Neuron (in vitro differentiated cells): ENCODE measurements around the gene SOD3.

Source experiments
- H2AFZ ChIP-seq: one replicate; pipeline ENCODE4 v1.6.1; 2013; ENCODE audit warnings: low read depth, mild to moderate bottlenecking, inconsistent platforms, low read length, moderate library complexity
- H3K27me3 ChIP-seq: one replicate; pipeline ENCODE4 v1.6.1; 2013; ENCODE audit warnings: low read length; ENCODE audit not compliant: insufficient read depth
- H3K36me3 ChIP-seq: one replicate; pipeline ENCODE4 v1.6.1; 2013; ENCODE audit warnings: low read length; ENCODE audit not compliant: insufficient read depth
- H3K4me1 ChIP-seq: one replicate; pipeline ENCODE4 v1.6.1; 2013; ENCODE audit warnings: low read length; ENCODE audit not compliant: insufficient read depth
- H3K4me3 ChIP-seq: 2 replicates; pipeline ENCODE4 v1.5.1; 2013; ENCODE audit warnings: mild to moderate bottlenecking, low read length, moderate library complexity
- H3K9me3 ChIP-seq: one replicate; pipeline ENCODE4 v1.6.1; 2013; ENCODE audit warnings: low read length

SOD3 gene

DNA sequence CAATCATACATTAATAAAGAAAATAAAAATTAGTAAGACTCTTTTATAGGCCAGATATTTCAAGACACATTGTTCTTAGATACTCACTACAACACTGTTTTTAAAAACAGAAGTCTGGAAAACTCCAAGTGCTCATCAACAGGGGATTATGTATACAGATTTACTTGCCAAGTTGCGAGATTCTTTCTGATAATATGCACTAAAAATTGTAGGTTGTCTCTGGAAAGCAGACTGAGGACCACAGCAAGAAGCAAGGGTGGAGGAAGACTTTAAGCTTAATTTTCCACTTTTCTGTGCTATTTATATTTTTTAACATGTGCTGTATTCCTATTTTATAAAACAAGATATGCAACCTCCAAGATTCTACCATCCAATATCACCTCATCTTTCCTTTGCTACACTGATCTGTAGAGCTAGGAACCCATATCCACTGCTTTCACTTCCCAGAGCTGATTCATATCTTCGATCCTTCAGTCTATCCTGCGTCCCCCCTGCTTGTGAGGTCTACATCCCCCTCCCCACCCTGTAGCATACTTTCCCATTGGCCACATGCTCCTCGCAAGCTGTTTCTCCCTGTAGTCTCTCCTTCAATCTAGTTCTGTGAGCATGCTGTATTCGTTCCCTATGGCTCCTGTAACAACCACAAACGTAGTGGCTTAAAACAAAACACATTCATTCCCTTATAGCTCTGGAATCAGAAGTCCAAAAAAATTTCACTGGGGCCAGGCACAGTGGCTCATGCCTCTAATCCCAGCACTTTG is 15.7 kb downstream of the SOD3 start:
- H3K4me3 ChIP-seq, result no peak overlapping the region

DNA sequence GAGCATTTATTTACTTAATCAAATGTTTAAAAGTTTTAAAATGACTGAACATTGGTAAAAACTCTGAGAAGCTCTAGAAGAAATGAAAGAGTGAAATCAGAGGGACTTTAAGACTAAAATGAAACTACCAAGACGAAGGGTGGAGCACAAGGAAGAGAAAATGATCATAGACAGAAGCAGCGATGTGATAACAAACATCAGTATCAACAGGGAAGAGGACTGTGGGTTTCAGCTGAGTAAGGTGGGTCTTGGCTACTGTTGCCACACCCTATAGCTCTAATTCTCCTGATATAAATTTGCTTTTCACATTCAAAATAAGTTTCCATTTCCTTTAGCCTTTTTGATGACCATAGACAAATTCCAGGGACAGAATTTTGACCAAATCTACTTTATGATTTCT is 18.4 kb downstream of the SOD3 start:
- Histone ChIP-seq H3K9me3 (peaks cover 2% of the 10 kb centered on the region), H2AFZ (no peak overlapping the region), H3K36me3 (no peaks in the 10 kb centered on the region), H3K4me3 (no peak overlapping the region), H3K4me1 (no peaks in the 10 kb centered on the region), H3K27me3 (no peaks in the 10 kb centered on the region)

More for the DNA sequence above, 15.7 kb downstream of the SOD3 start:
- peaks cover 2% of the 10 kb centered on the region for H3K9me3 ChIP-seq
- H3K27me3 ChIP-seq, result no peaks in the 10 kb centered on the region
- no peaks in the 10 kb centered on the region for H3K36me3 ChIP-seq
- H3K4me1 ChIP-seq, result no peaks in the 10 kb centered on the region
- H2AFZ ChIP-seq, result no peak overlapping the region

DNA sequence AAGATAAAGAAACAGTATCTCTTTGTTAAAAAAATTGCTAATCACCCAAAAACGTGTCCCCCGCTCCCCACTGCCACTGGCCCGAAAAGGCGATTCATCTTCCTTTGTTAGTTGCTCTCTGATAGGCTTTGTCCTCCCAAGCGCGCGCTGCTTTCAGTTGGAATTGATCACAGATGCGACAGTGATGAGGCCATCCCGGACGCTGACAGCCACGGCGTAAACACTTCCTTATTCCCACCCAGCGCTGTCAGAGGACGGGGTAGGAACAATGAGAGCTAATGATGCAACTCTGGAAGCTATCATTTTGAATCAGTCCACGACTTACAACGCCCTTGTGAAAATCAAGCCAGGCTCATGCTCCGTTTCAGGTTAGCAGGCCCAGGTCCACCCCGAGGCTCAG is 21.4 kb downstream of the SOD3 start:
- H2AFZ ChIP-seq, result no peak overlapping the region
- H3K4me1 ChIP-seq, result no peaks in the 10 kb centered on the region
- no peaks in the 10 kb centered on the region for H3K27me3 ChIP-seq
- H3K4me3 ChIP-seq, result no peak overlapping the region
- peaks cover 1% of the 10 kb centered on the region for H3K9me3 ChIP-seq
- H3K36me3 ChIP-seq, result no peaks in the 10 kb centered on the region

DNA sequence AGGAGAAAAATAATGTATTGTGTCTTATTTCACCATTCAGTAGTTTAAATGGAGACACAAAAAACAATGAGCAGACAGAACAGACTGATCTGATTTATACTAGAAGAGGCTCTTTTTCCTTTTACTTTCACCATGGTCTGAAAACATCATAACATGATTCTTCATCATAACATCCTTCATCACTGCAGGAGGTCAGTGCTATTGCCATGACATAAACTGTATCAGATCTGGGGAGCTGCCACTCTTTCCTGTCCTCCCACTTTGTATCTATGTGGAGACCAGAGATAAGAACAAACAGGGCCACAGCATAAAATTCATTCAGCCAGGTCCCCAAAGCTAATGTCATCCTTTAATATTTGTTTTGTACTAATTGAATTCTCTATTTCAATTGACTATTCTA is 25.2 kb downstream of the SOD3 start:
- H3K36me3 ChIP-seq, result no peaks in the 10 kb centered on the region
- H3K4me3 ChIP-seq, result no peak overlapping the region
- H3K27me3 ChIP-seq, result no peaks in the 10 kb centered on the region
- no peaks in the 10 kb centered on the region for H3K4me1 ChIP-seq
- no peaks in the 10 kb centered on the region for H3K9me3 ChIP-seq
- H2AFZ ChIP-seq, result no peak overlapping the region

DNA sequence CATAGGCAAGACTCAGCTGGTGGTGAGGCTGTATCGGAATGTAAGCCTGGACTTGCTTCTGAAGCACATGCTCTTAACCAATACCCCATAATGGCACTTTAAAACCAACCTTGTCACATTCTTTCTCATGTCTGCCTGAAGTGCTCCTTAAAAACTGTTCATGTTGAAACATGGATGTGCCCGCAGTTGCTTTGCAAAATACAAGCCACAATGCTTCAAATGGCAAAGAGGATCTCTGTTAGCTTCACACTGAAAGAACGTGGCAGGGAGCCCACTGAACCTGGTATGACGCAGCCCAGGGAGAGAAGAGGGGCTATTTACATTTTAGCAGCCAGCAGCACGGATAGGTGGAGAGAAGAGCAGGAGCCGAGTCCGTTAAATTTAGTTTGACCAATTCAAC is 29.3 kb downstream of the SOD3 start:
- Histone ChIP-seq H3K9me3 (no peaks in the 10 kb centered on the region), H3K4me3 (no peak overlapping the region), H3K27me3 (no peaks in the 10 kb centered on the region), H2AFZ (no peak overlapping the region), H3K4me1 (no peaks in the 10 kb centered on the region), H3K36me3 (no peaks in the 10 kb centered on the region)

DNA sequence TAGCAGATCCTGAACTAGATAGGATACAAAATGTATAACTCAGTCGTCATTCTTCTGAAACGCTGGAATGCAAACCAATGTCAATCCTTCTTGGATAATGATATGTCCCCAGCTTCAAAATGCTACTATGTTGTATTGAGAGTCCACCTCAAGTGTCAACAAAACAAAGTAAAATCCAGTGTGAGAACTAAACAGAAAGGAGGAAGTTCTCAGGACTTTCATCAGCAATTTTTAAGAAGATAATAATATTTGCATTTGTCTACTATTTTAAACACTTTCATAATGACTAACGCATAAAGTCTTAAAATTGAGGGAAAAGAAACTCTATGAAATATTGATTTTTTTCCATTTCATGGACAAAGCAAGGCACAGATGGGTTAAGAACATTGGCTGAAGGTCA is 36.3 kb downstream of the SOD3 start:
- Histone ChIP-seq H3K27me3 (no peaks in the 10 kb centered on the region), H3K4me3 (no peak overlapping the region), H2AFZ (no peak overlapping the region), H3K36me3 (peaks cover 4% of the 10 kb centered on the region), H3K4me1 (no peaks in the 10 kb centered on the region), H3K9me3 (no peaks in the 10 kb centered on the region)

DNA sequence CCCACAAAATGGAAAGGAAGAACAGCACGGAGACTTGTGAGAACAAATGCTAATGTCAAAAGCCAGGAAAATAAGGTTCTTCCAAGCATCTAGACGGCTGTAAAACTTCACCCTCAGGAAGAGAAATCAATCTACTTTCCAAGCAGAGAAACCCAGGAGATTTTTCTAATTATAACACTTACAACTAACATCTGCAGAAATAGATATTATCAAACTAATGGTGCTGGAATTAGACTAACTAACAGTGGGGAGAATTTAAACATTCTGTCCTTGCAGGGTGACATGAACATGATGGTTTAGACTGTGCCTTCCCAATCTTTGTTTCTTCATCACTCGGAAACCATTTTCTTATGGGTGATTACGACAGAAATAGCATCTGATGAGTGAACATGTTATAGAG is 40.3 kb downstream of the SOD3 start:
- Histone ChIP-seq H3K36me3 (peaks cover 4% of the 10 kb centered on the region), H3K4me3 (no peak overlapping the region), H3K9me3 (peaks cover 1% of the 10 kb centered on the region), H3K27me3 (no peaks in the 10 kb centered on the region), H2AFZ (no peak overlapping the region), H3K4me1 (no peaks in the 10 kb centered on the region)

DNA sequence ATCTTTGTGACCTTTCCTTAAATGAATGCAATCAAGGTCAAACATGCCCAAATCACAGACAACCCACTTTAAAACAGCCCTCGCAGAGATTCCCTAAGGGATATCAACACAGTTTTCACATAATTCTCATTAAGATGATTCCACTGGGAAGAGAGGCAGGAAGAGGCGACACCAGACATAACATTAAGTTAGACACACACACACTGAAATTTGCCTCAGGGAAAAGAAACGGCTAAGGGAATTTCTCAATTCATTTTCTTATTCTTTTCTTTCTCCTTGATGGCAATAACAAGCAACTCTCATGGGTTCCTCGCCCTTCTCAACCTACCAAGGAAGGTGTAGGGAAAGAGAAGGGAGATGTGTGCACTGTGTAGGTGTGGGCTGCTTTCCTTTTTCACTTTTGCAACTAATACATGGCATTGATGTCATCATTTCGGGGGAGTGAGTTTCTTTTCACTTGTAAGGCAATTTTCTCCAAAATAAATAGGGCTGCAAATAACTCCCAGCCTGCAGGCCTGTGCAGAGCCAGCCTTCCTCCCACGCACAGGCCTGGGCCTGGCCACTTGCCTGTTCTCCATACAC is 41.4 kb downstream of the SOD3 start:
- Histone ChIP-seq H3K4me3 (no peak overlapping the region), H3K36me3 (no peaks in the 10 kb centered on the region), H3K9me3 (peaks cover 1% of the 10 kb centered on the region), H2AFZ (no peak overlapping the region), H3K27me3 (no peaks in the 10 kb centered on the region), H3K4me1 (no peaks in the 10 kb centered on the region)

DNA sequence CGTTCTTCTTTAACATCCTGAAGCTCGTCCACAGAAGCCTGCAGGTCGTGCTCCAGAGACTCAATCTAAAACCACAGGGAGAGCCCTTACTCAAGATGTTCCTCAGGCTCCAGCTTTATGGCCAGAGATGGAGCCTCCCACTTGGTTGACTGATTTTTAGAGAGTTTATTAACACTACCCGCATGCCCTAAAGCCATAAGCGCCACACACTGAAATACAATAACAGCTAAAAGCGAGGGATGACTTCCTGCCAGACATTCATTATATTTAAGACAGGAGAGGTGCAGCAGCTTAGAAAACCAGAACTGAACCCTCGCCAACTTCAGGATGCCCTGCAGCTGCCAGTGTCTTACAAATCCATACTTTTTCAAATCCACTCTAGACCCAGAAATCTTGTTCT is 42.0 kb downstream of the SOD3 start:
- H2AFZ ChIP-seq, result no peak overlapping the region
- H3K36me3 ChIP-seq, result no peaks in the 10 kb centered on the region
- H3K27me3 ChIP-seq, result no peaks in the 10 kb centered on the region
- no peaks in the 10 kb centered on the region for H3K4me1 ChIP-seq
- H3K9me3 ChIP-seq, result peaks cover 1% of the 10 kb centered on the region
- H3K4me3 ChIP-seq, result no peak overlapping the region

DNA sequence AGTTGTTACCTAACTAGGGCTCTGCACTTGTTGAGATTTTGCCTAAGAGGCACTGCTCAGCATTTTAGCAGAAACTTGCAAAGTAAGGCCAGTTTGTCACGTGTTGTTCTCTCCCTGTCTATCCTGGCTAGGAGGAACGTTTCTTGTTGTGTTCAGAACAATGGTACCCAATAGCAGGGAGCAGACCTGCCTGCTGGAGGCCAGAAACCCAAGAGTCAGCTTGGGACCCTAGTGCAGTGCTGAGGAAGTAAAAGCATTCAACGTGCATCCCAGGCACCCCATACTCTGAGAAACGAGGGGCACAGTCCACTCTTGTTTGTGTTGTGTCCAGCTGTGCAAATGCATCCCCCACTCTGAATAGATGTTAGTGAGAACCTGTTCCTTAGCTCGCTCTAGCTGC is 42.4 kb downstream of the SOD3 start:
- no peaks in the 10 kb centered on the region for H3K36me3 ChIP-seq
- H3K4me1 ChIP-seq, result no peaks in the 10 kb centered on the region
- H3K4me3 ChIP-seq, result no peak overlapping the region
- H3K27me3 ChIP-seq, result no peaks in the 10 kb centered on the region
- no peak overlapping the region for H2AFZ ChIP-seq
- H3K9me3 ChIP-seq, result peaks cover 1% of the 10 kb centered on the region

DNA sequence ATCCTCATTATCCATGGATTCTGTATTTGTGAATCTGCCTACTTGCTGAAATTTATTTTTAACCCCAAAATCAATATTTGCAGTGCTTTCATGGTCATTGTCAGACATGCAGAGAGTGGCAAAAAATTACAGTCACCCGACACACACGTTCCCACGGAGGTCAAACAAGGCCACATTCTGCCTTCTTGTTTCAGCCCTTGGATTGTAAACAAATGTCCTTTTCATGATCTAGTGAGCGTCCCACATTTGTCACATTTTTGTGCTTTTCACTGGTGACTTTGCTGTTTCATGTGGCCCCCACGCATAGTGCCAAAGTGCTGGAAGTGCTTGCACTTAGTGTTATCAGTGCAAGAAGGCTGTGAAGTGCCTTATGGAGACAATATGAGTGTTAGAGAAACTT is 45.0 kb downstream of the SOD3 start:
- Histone ChIP-seq H3K27me3 (no peaks in the 10 kb centered on the region), H3K4me3 (no peak overlapping the region), H3K9me3 (peaks cover 1% of the 10 kb centered on the region)

DNA sequence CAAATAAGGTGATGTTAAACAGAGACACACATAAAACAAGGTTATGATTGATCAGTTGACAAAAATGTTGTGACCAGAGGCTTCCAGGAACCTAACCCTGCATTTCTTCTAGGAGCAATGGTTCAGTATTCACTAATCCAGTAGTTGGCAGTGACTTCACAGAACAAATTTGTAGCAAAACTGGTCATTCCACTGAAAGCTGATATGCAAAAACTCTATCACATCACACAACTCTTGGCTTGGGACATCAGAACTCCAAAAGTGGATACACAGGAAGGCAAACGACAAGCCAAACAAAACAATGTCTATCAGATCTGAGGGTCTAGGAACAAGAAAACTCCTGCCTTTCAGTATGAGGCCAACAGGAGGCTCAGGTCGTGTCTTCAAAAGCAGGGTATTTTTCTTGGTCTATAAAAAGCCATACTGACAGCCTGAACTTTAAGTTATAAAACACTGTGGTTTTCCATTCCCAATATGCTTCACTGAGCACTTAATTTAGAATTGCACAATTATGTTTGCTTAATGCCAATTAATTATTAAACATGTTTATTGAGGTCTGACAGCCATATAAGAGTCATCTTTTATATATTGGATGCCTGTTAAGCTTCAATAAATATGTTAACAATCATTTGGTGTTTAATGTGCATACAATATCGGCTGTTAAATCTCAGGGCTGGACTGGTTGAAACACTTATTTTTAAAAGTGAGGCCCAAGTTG is 45.6 kb downstream of the SOD3 start:
- H3K27me3 ChIP-seq, result no peaks in the 10 kb centered on the region

More for the DNA sequence above, 45.0 kb downstream of the SOD3 start:
- Histone ChIP-seq H2AFZ (no peak overlapping the region), H3K36me3 (no peaks in the 10 kb centered on the region), H3K4me1 (no peaks in the 10 kb centered on the region)

DNA sequence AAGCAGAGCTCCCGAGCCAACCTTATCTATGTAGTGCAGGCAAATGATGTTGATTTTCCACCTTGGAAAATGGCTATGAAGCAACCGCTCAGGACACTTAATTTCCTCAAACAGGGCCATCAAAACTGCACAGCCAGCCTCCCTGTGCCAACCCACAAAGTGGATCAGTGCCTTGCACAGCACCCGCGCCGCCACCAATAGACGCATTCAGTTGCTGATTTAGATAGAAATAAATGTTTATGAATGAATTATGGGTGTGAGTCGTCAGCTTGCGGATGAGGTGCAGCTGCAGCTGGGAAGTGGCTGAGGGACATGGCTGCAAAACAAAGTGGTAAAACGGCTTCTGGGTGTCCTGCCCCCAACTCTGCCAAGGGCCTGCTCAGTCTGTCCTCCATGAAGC is 47.0 kb downstream of the SOD3 start:
- Histone ChIP-seq H3K27me3 (no peaks in the 10 kb centered on the region), H3K36me3 (no peaks in the 10 kb centered on the region), H3K9me3 (peaks cover 1% of the 10 kb centered on the region), H2AFZ (no peak overlapping the region), H3K4me3 (no peak overlapping the region), H3K4me1 (no peaks in the 10 kb centered on the region)

More for the DNA sequence above, 45.6 kb downstream of the SOD3 start:
- H2AFZ ChIP-seq, result no peak overlapping the region
- H3K9me3 ChIP-seq, result peaks cover 1% of the 10 kb centered on the region
- H3K4me1 ChIP-seq, result no peaks in the 10 kb centered on the region
- no peak overlapping the region for H3K4me3 ChIP-seq
- H3K36me3 ChIP-seq, result no peaks in the 10 kb centered on the region
